MM.1S (cell line): Measurements from ENCODE around the gene PTPRG.
A peak's percentile ranks its signal among the peaks of the same experiment; 100 is the strongest.

Experiments used
- DNase-seq: peaks from one replicate; pipeline ENCODE4 v3.0.0-alpha.2; 2015
- H2AFZ ChIP-seq: fragments of 300-600 bp; sonication (generic); 2 replicates; pipeline ENCODE4 v1.6.0; 2016; ENCODE audit warnings: antibody characterized with exemption, low read length
- H3F3A ChIP-seq: fragments of 300-600 bp; sonication (generic); 2 replicates; pipeline ENCODE4 v1.6.1; 2016; ENCODE audit warnings: mild to moderate bottlenecking, antibody characterized with exemption, low read length, moderate library complexity, mixed read lengths; ENCODE audit not compliant: insufficient read depth
- H3K27ac ChIP-seq: fragments of 300-600 bp; sonication (generic); 2 replicates; pipeline ENCODE4 v1.5.1; 2016; ENCODE audit warnings: mild to moderate bottlenecking, low read length
- H3K27me3 ChIP-seq: fragments of 300-600 bp; sonication (generic); replicated peaks from 2 replicates; pipeline ENCODE4 v1.6.0; 2016; ENCODE audit warnings: low read length; ENCODE audit not compliant: insufficient read depth
- H3K36me3 ChIP-seq: fragments of 300-600 bp; sonication (generic); replicated peaks from 2 replicates; pipeline ENCODE4 v1.6.1; 2016; ENCODE audit warnings: mild to moderate bottlenecking, low read length, mixed read lengths; ENCODE audit not compliant: insufficient read depth
- H3K4me1 ChIP-seq: fragments of 300-600 bp; sonication (generic); 2 replicates; pipeline ENCODE4 v1.6.1; 2016; ENCODE audit warnings: low read length, mixed read lengths
- H3K4me2 ChIP-seq: fragments of 300-600 bp; sonication (generic); 2 replicates; pipeline ENCODE4 v1.6.0; 2016; ENCODE audit warnings: low read depth, low read length
- H3K4me3 ChIP-seq: fragments of 300-600 bp; sonication (generic); 2 replicates; pipeline ENCODE4 v1.5.1; 2016; ENCODE audit warnings: low read length, mixed read lengths
- H3K79me2 ChIP-seq: fragments of 300-600 bp; sonication (generic); 2 replicates; pipeline ENCODE4 v1.6.1; 2016; ENCODE audit warnings: mixed run types, low read length, mixed read lengths
- H3K9ac ChIP-seq: fragments of 300-600 bp; sonication (generic); 2 replicates; pipeline ENCODE4 v1.6.1; 2016; ENCODE audit warnings: low read length, mixed read lengths
- H3K9me2 ChIP-seq: fragments of 300-600 bp; sonication (generic); replicated peaks from 2 replicates; pipeline ENCODE4 v1.6.1; 2016; ENCODE audit warnings: mild to moderate bottlenecking, low read length, mixed read lengths; ENCODE audit not compliant: insufficient read depth
- H3K9me3 ChIP-seq: fragments of 300-600 bp; sonication (generic); replicated peaks from 2 replicates; pipeline ENCODE4 v1.6.1; 2016; ENCODE audit warnings: mild to moderate bottlenecking, low read length, mixed read lengths; ENCODE audit not compliant: insufficient read depth
- H4K20me1 ChIP-seq: fragments of 300-600 bp; sonication (generic); 2 replicates; pipeline ENCODE4 v1.6.1; 2016; ENCODE audit warnings: mild to moderate bottlenecking, low read length, moderate library complexity, mixed read lengths; ENCODE audit not compliant: insufficient read depth
- EZH2 ChIP-seq: fragments of 300-600 bp; sonication (generic); optimal IDR thresholded peaks from 2 replicates; pipeline ENCODE3; 2017; ENCODE audit warnings: low read depth, mild to moderate bottlenecking, antibody characterized with exemption, low read length, mixed read lengths
- EZH2phosphoT487 ChIP-seq: fragments of 300-600 bp; sonication (generic); IDR thresholded peaks from 2 replicates; pipeline ENCODE4 v1.6.1; 2018; ENCODE audit warnings: antibody characterized with exemption, low read length
- TF ChIP-seq, protein P1 (sequence below): fragments of 300-600 bp; sonication (generic); IDR thresholded peaks from 2 replicates; pipeline ENCODE4 v1.5.1; 2016; ENCODE audit warnings: antibody characterized with exemption, low read length, mixed read lengths

PTPRG gene

GRCh38 chr3:61894988-61895935 lies 333.9 kb downstream of the PTPRG start:
- H3F3A ChIP-seq: peaks cover 17% of the 10 kb centered on the region
- DNase-seq: peak; percentile 95
- no peaks in the 10 kb centered on the region for H3K9me2 ChIP-seq
- no peaks in the 10 kb centered on the region for H4K20me1 ChIP-seq
- H3K9ac ChIP-seq: no peak overlapping the region
- peak overlapping the region; percentile 67 for H3K27ac ChIP-seq
- peaks cover 25% of the 10 kb centered on the region for H3K4me1 ChIP-seq
- no peak overlapping the region for H3K4me3 ChIP-seq
- peaks cover 11% of the 10 kb centered on the region; the same call in 1 of the 2 replicates for H3K79me2 ChIP-seq
- no peaks in the 10 kb centered on the region for H3K27me3 ChIP-seq
- no peaks in the 10 kb centered on the region for H3K9me3 ChIP-seq
- TF ChIP-seq EZH2phosphoT487 (no peak), EZH2 (no peak)
- TF ChIP-seq, protein P1, sequence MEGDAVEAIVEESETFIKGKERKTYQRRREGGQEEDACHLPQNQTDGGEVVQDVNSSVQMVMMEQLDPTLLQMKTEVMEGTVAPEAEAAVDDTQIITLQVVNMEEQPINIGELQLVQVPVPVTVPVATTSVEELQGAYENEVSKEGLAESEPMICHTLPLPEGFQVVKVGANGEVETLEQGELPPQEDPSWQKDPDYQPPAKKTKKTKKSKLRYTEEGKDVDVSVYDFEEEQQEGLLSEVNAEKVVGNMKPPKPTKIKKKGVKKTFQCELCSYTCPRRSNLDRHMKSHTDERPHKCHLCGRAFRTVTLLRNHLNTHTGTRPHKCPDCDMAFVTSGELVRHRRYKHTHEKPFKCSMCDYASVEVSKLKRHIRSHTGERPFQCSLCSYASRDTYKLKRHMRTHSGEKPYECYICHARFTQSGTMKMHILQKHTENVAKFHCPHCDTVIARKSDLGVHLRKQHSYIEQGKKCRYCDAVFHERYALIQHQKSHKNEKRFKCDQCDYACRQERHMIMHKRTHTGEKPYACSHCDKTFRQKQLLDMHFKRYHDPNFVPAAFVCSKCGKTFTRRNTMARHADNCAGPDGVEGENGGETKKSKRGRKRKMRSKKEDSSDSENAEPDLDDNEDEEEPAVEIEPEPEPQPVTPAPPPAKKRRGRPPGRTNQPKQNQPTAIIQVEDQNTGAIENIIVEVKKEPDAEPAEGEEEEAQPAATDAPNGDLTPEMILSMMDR: peak; percentile 50
- H2AFZ ChIP-seq: no peak overlapping the region
- H3K36me3 ChIP-seq: no peaks in the 10 kb centered on the region
- H3K4me2 ChIP-seq: peak overlapping the region; percentile 37; the same call in 1 of the 2 replicates

GRCh38 chr3:61896251-61896650 lies 334.9 kb downstream of the PTPRG start:
- no peaks in the 10 kb centered on the region for H3K36me3 ChIP-seq
- no peak for TF ChIP-seq EZH2phosphoT487
- TF ChIP-seq, protein P1: no peak
- no peak for TF ChIP-seq EZH2
- peaks cover 25% of the 10 kb centered on the region for H3K4me1 ChIP-seq
- H3K4me2 ChIP-seq: peak overlapping the region; percentile 22; the same call in 1 of the 2 replicates
- H3K9me2 ChIP-seq: no peaks in the 10 kb centered on the region
- no peaks in the 10 kb centered on the region for H4K20me1 ChIP-seq
- H3K79me2 ChIP-seq: peaks cover 11% of the 10 kb centered on the region; the same call in 1 of the 2 replicates
- no peaks in the 10 kb centered on the region for H3K27me3 ChIP-seq
- DNase-seq: no peak
- H3K27ac ChIP-seq: no peak overlapping the region
- H3K9me3 ChIP-seq: no peaks in the 10 kb centered on the region
- no peak overlapping the region for H3K9ac ChIP-seq
- H2AFZ ChIP-seq: no peak overlapping the region
- H3F3A ChIP-seq: peaks cover 17% of the 10 kb centered on the region
- no peak overlapping the region for H3K4me3 ChIP-seq

GRCh38 chr3:61897848-61898247 lies 336.5 kb downstream of the PTPRG start:
- Histone ChIP-seq H3K9me2 (no peaks in the 10 kb centered on the region), H3K4me3 (no peak overlapping the region), H3K27me3 (no peaks in the 10 kb centered on the region), H3K4me2 (no peak overlapping the region), H3K4me1 (peaks cover 25% of the 10 kb centered on the region), H3K9ac (no peak overlapping the region), H3K9me3 (no peaks in the 10 kb centered on the region), H3K27ac (no peak overlapping the region), H4K20me1 (no peaks in the 10 kb centered on the region), H3K79me2 (peaks cover 9% of the 10 kb centered on the region; the same call in 1 of the 2 replicates), H3K36me3 (no peaks in the 10 kb centered on the region), H2AFZ (no peak overlapping the region), H3F3A (peaks cover 17% of the 10 kb centered on the region)
- TF ChIP-seq EZH2phosphoT487: no peak
- TF ChIP-seq, protein P1: no peak
- no peak for TF ChIP-seq EZH2
- no peak for DNase-seq
